GM19467 (cell line): ENCODE measurements around the gene CPNE5.

Experiments
- ATAC-seq: cut with Tn5 transposase; IDR thresholded peaks from one replicate; pipeline ENCODE4 v1.9.1; 2021; ENCODE audit warnings: mild to moderate bottlenecking, moderate library complexity; ENCODE audit not compliant: unreplicated experiment

Gene CPNE5

DNA sequence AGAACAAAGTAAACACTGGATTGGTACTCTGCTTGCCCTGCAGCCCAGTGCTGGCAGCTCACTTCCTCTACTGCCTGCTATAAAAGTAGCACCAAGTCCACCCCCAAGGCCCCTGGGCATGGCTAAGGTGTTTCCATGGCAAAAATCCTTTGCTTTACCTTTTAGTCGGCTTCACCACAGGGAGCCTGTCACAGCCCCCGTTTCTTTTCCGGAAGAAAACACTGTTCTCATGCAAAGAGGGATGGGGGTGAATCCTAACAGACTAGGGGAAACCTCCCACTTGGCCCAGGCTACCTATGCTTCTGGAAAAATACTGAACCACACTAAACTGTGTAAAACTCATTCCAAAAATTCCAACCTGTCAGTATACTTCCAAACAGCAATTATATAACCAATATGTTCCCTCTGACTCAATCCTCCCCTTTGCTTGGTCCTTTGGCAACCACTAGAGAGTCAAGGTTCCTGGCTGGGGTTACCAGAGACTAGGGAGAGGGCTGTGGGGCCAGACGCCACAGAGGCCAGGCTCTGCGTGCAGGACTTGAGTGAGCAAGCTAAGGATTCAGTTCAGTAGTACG lies 19.2 kb upstream of the CPNE5 start:
- ATAC-seq: no peak

DNA sequence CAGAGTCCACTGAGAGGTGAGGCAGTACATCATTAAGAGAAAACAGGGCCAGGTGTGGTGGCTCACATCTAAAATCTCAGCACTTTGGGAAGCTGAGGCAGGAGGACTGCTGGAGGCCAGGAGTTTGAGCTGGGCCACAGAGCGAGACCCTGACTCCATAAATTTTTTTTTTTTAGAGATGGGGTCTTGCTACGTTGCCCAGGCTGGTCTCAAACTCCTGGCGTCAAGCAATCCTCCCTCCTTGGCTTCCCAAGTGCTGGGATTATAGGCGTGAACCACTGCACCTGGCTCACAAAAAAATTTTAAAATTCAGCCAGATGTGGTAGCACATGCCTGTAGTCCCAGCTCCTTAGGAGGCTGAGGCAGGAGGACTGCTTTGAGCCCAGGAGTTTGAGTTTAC lies 18.1 kb upstream of the CPNE5 start:
- ATAC-seq: no peak

DNA sequence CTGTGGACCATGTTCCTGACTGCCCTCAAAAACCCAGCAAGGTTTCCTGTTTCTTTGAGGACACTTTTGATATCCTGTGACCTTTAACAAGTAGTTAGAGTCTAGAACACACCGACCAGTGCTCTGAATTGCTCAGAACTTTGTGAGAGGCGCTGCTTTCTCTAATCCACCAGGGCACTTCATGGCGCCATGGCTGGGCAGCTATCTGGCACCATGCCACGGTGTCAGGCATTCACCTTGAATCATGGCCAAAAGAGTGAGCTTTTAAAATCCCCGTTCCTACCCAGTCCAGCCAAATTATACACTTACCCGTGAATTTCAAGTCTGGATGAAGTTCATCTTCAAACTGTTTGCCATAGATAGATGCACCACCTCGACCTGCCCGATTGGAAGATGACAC lies 17.0 kb upstream of the CPNE5 start:
- ATAC-seq: no peak

DNA sequence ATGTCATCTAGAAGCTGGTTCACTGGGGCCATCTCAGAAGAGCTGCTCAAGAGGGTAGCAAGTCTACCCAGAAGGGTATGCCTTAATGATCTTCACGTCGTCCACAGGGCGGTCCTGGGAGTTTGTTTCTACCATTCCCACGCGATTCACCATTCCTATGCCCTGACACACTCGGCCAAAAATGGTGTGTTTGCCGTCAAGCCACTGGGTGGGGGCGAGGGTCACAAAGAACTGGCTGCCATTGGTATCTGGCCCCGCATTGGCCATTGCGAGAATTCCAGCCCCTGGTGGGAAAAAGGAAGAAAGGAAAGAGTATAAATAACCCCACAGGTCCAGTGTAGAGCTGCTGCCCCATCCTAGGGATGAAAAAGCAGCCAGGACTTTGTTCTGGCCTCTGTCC lies 16.5 kb upstream of the CPNE5 start:
- ATAC-seq: no peak

DNA sequence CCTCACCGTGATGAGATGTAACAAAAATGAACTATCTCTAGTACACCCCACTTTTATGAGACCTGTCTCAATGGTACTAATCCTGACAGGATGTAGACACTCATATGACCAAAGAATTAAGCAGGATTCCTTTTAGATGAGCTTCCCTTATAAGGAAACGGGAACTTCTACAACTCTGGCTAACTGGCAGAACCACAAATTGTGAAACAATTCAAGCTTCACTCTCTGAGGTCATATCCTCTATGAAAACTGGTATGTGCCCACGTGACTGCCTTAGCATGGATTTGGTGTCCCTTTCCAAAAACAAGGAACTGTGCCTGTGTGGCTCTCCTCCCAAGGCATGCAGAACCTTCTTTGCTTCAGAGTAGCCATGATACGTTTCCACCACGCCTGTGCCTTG lies 14.1 kb upstream of the CPNE5 start:
- ATAC-seq: no peak

DNA sequence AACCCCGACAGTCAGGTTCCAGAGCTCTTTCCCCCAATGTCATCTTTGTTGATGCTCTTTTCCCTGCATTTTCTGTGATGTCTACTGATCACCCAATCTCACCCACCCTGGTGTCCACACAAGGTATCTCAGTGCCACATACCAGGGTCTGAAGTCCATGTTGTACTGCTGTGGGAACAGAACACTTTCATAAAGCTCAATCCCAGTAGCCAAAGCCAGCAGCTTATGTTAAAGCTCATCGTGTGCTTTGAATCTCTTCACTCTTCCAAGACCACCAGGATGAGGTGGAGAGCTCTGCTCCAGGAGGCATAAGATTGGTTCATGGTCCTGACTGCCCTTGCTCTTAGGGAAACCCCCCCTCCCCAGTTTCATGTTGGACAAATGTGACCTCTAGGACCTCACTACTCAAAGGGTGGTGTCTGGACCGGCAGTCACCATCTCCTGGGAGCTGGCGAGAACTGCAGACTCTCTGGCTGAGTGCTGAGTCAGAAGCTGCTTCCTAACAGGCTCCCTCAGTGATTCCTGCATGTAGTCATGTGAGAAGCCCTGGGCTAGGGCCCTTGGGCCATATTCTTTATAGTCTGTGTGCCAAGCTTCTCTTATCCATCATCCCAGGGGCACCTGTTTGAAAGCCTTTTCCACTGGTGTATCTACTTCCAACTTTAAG lies 13.4 kb upstream of the CPNE5 start:
- ATAC-seq: no peak

DNA sequence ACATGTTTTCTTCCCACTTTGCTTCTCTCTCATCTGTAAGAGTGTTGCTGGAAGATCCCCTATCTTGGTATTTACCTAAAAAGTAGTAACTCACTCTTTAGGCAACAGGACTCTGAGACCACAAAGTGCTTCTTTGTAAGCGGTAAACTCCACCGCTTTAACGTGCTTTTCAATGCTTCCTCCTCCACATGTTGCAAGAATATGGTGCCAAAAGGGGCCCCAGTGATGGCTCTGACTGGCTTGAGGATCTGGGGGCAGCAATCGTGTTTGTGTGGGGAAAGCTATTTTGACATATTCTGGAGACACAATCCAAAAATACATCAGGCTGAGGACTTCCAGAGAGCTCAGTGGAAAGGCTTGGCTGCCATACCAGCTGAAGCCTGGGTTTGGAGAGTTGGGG lies 12.4 kb upstream of the CPNE5 start:
- ATAC-seq: no peak

DNA sequence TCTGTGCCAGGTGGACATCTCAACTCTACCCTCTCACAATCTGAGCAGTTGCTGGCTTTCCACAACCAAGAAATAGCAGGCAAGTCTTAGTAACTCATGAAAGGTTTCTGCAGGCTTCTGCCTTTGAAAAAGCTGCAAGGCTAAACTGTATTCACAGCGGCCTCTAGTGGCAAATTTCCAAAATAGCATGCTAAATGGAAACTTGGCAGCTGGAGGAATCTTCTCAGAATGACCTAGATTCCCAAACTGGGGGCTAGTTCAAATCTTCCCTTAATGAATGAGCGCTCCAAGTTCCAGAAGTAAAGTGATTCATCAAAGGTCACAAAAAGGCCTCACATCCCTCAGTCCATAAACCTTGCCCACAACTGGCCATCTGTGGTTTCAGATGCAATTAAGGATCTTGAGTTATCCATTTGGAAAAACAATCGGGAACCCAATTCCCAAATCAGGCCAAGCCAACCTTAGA lies 11.9 kb upstream of the CPNE5 start:
- ATAC-seq: no peak

DNA sequence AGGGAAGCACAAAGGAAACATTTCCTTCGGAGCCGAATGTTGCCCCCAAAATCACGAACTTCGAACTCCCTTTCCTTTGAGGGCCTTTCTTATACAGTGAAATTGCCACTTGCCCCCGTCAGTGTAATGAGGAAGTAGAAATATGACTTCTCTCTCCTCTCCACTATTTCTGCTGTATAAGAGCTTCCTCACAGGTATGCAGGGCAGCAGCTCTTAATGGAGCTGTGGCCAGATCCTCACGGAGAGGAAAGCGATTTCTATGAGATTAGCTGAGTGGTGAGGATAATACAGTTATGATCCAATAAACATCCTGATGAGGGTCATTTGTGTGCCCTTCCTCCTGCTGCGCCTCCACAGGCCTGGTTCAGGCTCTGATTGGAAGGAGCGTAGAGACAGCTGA lies 10.8 kb upstream of the CPNE5 start:
- no peak for ATAC-seq

DNA sequence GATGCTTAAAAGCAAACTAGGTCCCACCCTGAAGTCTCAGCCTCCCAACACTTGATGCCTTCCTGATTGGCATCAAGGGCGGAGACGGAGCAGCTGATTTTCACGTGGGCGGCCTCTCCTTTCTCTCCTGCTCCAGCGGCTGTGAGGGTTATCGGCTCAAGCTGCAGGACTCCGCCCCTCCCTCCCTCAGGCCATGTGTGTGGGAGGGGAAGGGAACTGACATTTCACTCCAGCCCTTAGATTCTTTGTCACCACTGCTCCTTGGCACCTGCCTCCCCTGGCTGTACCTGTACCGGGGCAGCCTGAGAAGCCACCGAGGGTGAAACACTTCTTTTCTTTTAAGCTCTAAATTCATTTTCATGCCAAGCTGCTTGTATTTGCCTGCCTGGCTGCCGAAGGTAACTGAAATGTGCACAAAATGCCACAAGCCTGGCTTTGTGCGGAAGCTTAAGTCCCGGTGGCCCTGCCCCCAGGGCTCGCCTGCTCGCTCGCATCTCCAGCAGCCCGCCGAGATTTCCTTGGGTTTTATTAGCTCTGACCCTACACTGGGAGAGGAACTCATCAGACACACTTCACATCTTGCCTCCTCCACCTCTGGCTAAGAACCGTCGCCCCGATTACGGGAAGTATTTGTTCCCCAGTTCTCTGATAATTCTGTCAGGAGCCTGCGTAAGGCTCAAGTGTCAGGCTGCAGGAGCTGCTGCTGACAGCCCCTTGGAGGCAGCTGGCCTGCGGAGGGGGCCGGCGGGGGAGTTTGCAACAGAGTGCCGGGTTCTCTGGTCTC lies 9.6 kb upstream of the CPNE5 start:
- no peak for ATAC-seq

DNA sequence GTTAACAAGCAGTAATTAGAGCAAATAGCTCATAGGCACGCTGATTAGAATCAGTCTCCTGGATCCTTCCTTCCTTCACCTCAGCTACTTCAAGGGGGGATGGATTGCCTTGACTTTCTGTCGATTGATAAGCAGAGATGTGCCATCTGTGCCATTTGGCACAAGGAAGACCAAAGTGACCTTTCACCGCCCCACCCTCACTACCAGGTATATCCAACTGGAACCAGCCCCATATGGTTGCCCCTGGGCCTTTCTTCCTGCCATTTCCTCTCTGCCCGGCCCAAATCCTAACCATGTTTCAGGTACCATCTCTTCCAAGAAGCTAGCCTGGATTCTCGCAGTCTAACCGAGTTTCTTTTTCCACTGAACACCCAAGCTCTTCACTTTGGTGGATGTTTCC lies 8.7 kb upstream of the CPNE5 start:
- ATAC-seq: no peak

DNA sequence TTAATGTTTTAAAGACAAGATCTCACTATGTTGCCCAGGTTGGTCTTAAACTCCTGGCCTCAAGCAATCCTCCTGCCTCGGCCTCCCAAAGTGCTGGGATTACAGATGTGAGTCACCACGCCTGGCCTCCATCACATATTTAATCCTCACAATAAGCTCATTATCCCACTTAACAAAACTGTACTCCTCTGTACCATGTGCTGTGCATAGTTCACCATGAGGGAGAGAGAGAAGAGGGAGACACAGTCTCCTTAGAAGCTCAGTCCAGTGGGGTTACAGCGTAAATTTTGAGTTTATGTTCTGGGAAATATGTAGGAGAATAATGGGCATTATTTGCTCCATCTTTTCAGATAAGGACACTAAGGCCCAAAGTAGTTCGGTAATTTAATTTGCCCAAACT lies 7.9 kb upstream of the CPNE5 start:
- no peak for ATAC-seq

DNA sequence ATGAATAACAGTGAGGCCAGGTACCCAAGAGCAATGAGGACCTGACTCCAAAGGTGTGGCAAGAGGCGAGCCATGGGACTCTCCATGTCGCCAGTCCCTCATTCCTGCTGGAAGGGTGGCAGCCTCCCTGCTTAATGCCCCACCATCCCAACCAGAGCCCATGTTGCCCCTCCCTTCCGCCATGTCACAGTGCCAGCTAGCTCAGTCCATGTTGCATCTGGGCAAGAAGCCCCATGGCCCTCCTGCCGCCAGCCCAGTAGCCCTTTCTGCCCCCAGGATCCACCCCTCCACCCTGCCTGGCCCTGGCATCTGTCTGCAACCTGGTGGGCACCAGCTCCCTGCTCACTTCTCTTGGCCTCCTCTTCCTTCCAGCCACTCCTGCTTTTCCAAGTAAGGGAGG lies 6.0 kb upstream of the CPNE5 start:
- no peak for ATAC-seq

DNA sequence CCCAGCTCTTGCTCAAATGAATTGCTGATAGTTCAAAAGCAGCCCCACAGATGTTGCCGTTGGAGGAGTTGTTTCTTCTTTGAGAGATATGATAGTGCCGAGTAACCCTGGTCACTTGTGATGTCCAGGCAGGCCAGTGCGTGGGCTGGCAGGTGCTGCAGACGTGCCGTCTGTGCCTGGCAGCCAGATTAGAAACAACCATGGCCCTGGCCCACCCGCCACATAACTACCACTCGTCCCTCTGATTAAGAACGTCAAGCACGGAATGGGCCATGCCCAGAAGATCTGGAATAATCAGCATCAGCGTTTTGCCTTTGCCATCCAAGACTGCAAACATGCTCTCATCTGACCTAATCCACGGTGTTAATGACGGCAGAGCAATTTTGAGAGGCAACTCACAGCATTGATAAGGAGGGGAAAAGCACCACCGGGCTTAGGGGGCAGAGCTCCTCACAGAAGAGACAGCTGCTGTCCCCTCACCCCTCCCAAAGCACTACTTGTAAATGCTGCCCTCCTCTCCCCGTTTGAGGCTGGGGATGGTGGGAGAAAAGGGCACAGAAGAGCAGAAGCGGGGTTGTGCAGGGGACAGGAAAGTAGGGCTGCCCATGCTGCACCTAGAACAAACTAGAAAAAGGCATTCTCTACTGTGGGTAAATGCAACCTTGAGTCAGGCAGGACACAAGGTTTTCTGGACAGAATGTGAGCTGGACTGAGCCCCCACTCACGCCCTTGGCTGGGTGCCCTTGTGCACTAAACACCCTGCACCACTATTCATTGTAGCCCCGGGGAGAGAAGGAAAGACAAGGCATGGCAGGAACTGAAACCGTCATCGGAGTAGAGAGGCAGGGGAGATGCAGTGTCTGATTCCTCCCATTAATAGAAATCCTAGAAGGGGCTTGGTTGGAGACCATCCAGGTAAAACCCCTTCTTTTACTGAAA lies 5.3 kb upstream of the CPNE5 start:
- ATAC-seq: no peak

DNA sequence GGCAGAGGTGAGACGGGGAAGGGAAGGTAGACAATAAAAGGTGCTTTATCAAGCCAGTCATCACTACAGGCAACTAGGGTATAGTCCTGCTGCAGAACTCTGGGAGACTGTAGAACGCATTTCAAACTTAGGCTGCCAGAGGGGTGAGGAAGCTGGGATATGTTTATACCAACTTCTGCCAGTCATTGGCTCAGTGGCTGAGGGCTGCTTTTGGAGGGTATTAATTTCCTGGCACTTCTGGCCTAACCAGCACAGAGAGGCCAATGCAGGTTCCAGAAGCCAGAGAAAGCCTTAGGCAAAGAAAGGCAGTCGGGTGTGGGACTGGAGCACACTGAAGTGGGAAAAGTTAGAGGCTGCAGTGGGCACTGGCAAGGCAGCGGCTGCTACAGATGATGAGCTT lies 3.9 kb upstream of the CPNE5 start:
- no peak for ATAC-seq

DNA sequence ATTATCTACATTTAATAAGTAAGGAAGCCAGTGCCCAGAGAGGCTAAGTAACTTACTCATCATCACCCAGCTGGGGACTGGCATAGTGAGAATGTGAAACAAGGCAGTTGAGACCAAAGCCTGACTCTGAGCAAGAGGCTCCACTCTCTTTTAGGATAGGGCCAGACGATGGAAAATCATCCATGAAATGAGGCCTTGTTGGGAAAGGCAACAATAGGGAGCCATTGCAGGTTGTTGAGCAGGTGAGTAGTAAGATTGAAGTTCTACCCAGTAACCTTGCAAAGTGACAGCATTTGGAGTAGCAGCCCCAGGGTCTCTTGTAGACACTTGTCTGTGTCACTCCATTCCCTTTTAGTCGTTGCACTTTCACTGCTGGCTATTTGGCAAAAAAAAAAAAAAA lies 2.5 kb upstream of the CPNE5 start:
- ATAC-seq: no peak

DNA sequence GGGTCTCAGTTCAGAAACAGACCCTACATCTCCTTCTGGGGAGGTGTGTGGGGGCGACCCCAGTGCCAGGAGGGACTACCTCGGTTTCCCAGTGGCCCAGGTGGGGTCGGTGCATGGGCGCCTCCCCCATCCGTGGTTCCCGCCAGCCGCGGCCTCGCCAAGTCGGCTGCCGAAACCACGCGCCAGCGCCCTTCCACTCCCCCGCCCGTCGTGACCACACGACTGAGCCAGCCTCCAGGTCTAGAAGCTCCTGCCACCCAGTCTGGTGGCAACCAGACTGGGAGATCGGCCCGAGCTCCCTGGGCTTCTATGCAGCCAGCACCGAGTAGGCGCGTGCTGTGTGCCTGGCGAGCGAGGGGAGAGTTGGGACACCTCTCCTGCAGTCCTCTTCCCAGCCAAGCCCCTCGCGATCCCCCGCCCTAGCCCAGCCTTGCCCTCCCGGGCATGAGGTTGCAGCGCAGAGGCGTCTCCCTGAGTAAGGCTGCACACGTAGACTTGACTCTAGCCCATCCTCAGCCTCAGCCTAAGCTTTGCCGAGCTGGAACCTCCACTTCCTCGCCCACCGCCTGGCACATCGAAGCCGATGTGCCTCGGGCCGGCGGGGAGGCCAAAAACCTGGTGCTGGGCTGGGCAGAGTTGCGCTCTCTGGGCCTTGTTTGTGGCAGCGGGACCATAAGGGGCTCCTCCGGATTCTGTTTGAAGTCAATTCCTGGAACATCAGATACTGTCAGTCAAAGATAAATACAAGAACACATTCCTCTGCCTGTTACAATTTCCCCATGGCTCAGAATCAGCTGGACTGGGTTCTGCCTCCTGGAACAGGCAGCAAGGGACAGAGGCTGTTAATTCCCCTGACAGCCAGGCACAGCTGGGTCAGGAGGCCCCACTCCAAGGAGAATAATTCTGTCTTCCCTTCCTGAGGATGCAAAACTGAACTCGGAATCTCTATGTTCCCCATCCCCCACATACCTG lies 1.5 kb upstream of the CPNE5 start:
- ATAC-seq: no peak

DNA sequence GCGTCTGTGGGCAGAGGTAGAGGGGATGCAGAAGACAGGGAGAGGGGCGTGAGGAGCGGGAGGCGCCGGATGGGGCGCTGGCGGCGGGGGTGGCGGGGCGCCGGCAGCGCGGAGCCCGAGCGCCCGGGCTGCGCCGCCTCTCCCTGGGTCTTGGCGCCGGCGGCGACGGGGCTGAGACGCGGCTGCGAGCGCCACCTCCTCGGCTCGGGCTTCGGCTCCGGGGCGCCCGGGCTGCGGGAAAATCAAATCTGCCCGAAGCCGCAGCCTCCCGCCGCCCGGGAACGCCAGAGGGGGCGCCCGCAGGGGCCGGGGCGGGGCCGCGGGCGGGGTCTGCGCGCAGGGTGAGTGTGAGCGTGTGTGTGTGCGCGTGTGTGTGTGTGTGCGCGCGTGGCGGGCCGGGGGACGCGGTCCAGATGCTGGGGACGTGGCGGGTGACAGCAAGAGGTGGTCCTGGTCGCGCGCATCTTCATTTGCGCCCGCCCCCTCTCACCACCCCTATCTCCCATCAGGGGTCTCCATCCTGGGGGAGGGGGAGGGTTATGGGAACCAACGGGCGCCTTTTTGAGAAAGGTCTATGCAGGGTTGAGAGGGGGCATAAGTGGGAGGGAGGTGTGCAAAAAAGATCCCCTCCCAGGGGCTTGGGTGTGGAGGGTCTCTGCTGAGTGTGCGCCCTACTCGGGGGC lies 646 bp upstream of the CPNE5 start:
- no peak for ATAC-seq

DNA sequence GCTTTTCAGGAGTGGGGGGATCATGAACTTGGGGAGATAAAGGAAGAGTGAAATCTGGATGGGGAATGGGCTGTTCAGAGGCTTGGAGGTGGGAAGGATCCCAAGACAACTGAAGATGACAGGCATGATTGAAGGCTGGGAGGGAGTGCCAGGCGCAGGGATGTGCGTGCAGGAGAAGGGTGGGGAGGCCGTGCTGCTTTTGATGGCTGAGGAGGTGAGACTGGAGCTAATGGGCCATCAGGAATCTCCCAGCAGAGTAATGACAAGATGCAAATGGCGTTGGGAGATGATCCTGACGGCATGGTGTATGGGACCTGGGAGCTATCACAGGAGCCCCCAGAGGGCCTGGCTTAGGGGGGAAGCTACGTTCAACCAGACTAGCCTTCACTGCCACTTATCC lies 1.6 kb downstream of the CPNE5 start:
- no peak for ATAC-seq

DNA sequence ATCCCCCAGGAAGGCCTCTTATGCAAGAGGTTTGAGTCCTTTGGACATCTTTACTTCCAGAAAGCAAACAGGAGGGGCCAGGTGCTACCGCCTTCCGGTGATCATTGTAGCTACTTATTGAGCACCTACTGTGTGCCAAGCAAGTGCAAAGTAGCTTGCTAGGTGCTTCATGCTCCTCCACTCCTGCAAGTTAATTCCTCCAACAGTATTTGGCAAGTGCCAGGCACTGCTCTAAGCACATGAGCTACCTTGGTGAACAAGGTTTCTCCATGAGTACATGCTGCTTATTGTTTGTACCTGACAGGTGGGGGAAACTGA lies 2.3 kb downstream of the CPNE5 start:
- ATAC-seq: no peak
